A549 (cell line): Measurements from ENCODE around the gene ADCY2. TPM values are rescaled to one million over a fixed set of nuclear protein-coding genes. Genes with fewer than 3 reads are reported as not detected.

ENCODE experiments used
- ATAC-seq, 2 experiments: fragments of 200-7000 bp in 1 of 2; fragments of >200 bp in 1 of 2; cut with Nextera tagmentation in 1 of 2; cut with Tn5 transposase in 1 of 2; 3 replicates each; pipeline versions ENCODE4 v1.8.0 to v1.9.1; 2018 to 2020; ENCODE audit warnings: mild to moderate bottlenecking in 1 of 2, moderate library complexity in 1 of 2
- CTCF ChIA-PET: fragments of 300-600 bp; sonication (Branson Sonifier 250); formaldehyde crosslinking; extraction: SDS; loops from one replicate; lab custom pipeline; 2021; ENCODE audit warnings: antibody characterized with exemption, inconsistent platforms; lab: Yijun Ruan, JAX
- POLR2A ChIA-PET: fragments of 350-600 bp; formaldehyde crosslinking; extraction: SDS; loops from one replicate; lab custom pipeline; 2021; ENCODE audit warnings: antibody characterized with exemption, inconsistent platforms; lab: Yijun Ruan, JAX
- DNase-seq, 2 experiments: peaks; one replicate each; pipeline versions ENCODE4 v3.0.0 to v3.0.0-alpha.2; 2011 to 2016; ENCODE audit warnings: low read depth in 1 of 2, low spot score in 1 of 2
- FAIRE-seq: peaks from 2 replicates; lab custom pipeline; 2011; peaks lifted over from hg19 to GRCh38; lab: Jason Lieb, UNC
- H3K27ac ChIP-seq, 2 experiments: fragments of >200 bp; sonication (Bioruptor Twin); formaldehyde crosslinking; 3 replicates each; pipeline ENCODE4 v1.5.1; 2016 to 2017
- H3K4me1 ChIP-seq: fragments of >200 bp; sonication (Bioruptor Twin); formaldehyde crosslinking; 3 replicates; pipeline ENCODE4 v1.6.1; 2016
- H3K4me2 ChIP-seq: fragments of >200 bp; sonication (Bioruptor Twin); formaldehyde crosslinking; 3 replicates; pipeline ENCODE4 v1.6.1; 2016
- H3K4me3 ChIP-seq: fragments of >200 bp; sonication (Bioruptor Twin); formaldehyde crosslinking; 3 replicates; pipeline ENCODE4 v1.5.1; 2016
- H3K9me3 ChIP-seq: fragments of >200 bp; sonication (Bioruptor Twin); formaldehyde crosslinking; 3 replicates; pipeline ENCODE4 v1.6.1; 2016
- BHLHE40 ChIP-seq: IDR thresholded peaks from 2 replicates; pipeline ENCODE4 v1.6.1; 2012; ENCODE audit warnings: low read depth, low read length, inconsistent platforms
- CHD2 ChIP-seq: fragments of 150-350 bp; IDR thresholded peaks from 2 replicates; pipeline ENCODE4 v1.6.1; 2014; ENCODE audit warnings: low read length; ENCODE audit not compliant: partially characterized antibody
- EP300 ChIP-seq, 2 experiments: fragments of >200 bp; sonication (Bioruptor Twin); formaldehyde crosslinking; IDR thresholded peaks; 2 replicates in 1 of 2; 3 replicates in 1 of 2; pipeline ENCODE4 v1.6.1; 2016 to 2017
- ESRRA ChIP-seq: fragments of 150-350 bp; IDR thresholded peaks from 2 replicates; pipeline ENCODE4 v1.6.1; 2014; ENCODE audit warnings: mild to moderate bottlenecking, low read length, borderline replicate concordance
- HOXB5 ChIP-seq: fragments of 250-450 bp; sonication (Bioruptor Pico); IDR thresholded peaks from 2 replicates; pipeline ENCODE4 v1.5.0; 2020; ENCODE audit warnings: mild to moderate bottlenecking, moderate library complexity
- MAFK ChIP-seq: fragments of 450-650 bp; IDR thresholded peaks from 2 replicates; pipeline ENCODE4 v1.6.1; 2014; ENCODE audit not compliant: partially characterized antibody
- NR3C1 ChIP-seq: fragments of >200 bp; sonication (Bioruptor Twin); formaldehyde crosslinking; IDR thresholded peaks from 3 replicates; pipeline ENCODE4 v1.6.1; 2017
- POLR2AphosphoS2 ChIP-seq: conservative IDR thresholded peaks from 2 replicates; pipeline ENCODE4 v1.6.1; 2012; ENCODE audit warnings: low read length, improper control_type of control experiment, inconsistent platforms
- RFX5 ChIP-seq: fragments of 450-650 bp; IDR thresholded peaks from 2 replicates; pipeline ENCODE4 v1.7.1; 2014; ENCODE audit warnings: antibody characterized with exemption, mild to moderate bottlenecking, moderate library complexity
- SMC3 ChIP-seq: fragments of >200 bp; sonication (Bioruptor Twin); formaldehyde crosslinking; IDR thresholded peaks from 3 replicates; pipeline ENCODE4 v1.6.1; 2018; ENCODE audit warnings: inconsistent platforms
- ZC3H11A ChIP-seq: fragments of 450-650 bp; IDR thresholded peaks from 2 replicates; pipeline ENCODE4 v1.6.1; 2014; ENCODE audit warnings: antibody characterized with exemption, mild to moderate bottlenecking
- ZFP36 ChIP-seq: fragments of 450-650 bp; IDR thresholded peaks from 2 replicates; pipeline ENCODE4 v1.6.1; 2014; ENCODE audit warnings: borderline replicate concordance; ENCODE audit not compliant: partially characterized antibody
- ZNF302 ChIP-seq: fragments of 250-450 bp; sonication (Bioruptor Pico); IDR thresholded peaks from 2 replicates; pipeline ENCODE4 v1.9.0; 2021; ENCODE audit warnings: inconsistent platforms, mild to moderate bottlenecking, moderate library complexity
- WGBS: methylation state at CpG from one replicate; pipeline ENCODE4 v1.1.6; 2017; ENCODE audit errors: missing lambda C conversion rate; 5-methylcytosine and 5-hydroxymethylcytosine counted together
- polyA plus RNA-seq, 4 experiments: library from polyadenylated mRNA; depleted of rRNA in 3 of 4; stranded (reverse); fragments of >200 nt; fragmentation: RNase III in 1 of 4; extraction: RNeasy Plus Mini Kit Qiagen cat#74134 plus additional on column Dnase treatment in 1 of 4; gene quantifications; 2 replicates in 3 of 4; 3 replicates in 1 of 4; pipeline ENCODE4 v1.2.3, GENCODE V29; 2011 to 2017
- TF ChIP-seq, protein P1 (sequence below): fragments of >200 bp; sonication (Bioruptor Twin); formaldehyde crosslinking; IDR thresholded peaks from 2 replicates; pipeline ENCODE4 v1.6.1; 2016
- TF ChIP-seq, protein P2 (sequence below): fragments of 450-650 bp; IDR thresholded peaks from 2 replicates; pipeline ENCODE4 v1.6.1; 2014; ENCODE audit warnings: antibody characterized with exemption
- TF ChIP-seq, protein P3 (sequence below): fragments of >200 bp; sonication (Bioruptor Twin); formaldehyde crosslinking; IDR thresholded peaks from 3 replicates; pipeline ENCODE4 v1.5.1; 2016
- TF ChIP-seq, protein P4 (sequence below): fragments of 200-600 bp; sonication (generic); IDR thresholded peaks from 2 replicates; pipeline ENCODE4 v1.6.1; 2016; ENCODE audit warnings: antibody characterized with exemption, mild to moderate bottlenecking, moderate library complexity
- TF ChIP-seq, protein P5 (sequence below): IDR thresholded peaks from 2 replicates; pipeline ENCODE4 v1.6.1; 2012; ENCODE audit warnings: low read depth, borderline replicate concordance
- TF ChIP-seq, protein P6 (sequence below): fragments of 150-350 bp; IDR thresholded peaks from 2 replicates; pipeline ENCODE4 v1.6.1; 2014; ENCODE audit warnings: low read depth, mild to moderate bottlenecking, low read length

ADCY2 gene
- polyA plus RNA-seq, 2 of the 4 experiments (the other 2 are of a cell fraction) = not detected

DNA sequence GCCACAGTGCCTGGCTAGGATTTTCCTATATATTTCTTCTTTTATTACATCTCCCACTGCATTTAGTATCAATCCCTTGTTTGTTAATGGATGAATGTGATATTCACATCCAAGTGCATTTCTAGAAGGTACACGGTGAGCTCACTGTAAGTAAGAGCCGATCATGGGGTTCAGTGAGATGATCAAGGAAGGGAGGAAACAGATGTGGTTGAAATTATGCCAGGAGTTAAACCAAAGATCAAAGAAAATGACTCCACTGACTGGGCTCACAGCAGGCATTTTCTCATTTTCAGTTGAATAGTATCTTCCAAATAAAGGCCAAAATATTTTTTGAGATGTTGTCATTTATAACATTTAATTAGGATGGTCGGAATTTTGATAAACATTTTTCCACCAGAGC is 357.2 kb downstream of the ADCY2 start:
- 8% methylated on average over 3 of the region's 3 CpGs for WGBS
- CTCF ChIA-PET = no interaction called here
- Histone ChIP-seq H3K27ac (no peak overlapping the region), H3K4me3 (no peak overlapping the region), H3K4me2 (no peak overlapping the region), H3K4me1 (no peaks in the 10 kb centered on the region), H3K9me3 (no peaks in the 10 kb centered on the region)
- TF ChIP-seq NR3C1 = no peak
- TF ChIP-seq CHD2 = no peak
- TF ChIP-seq HOXB5 (CRISPR knock-in tag) = no peak
- TF ChIP-seq EP300 (IDR thresholded peaks at IDR 0.05) = no peak
- TF ChIP-seq, protein P1, sequence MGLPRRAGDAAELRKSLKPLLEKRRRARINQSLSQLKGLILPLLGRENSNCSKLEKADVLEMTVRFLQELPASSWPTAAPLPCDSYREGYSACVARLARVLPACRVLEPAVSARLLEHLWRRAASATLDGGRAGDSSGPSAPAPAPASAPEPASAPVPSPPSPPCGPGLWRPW = no peak
- no peak for TF ChIP-seq ESRRA
- TF ChIP-seq, protein P2, sequence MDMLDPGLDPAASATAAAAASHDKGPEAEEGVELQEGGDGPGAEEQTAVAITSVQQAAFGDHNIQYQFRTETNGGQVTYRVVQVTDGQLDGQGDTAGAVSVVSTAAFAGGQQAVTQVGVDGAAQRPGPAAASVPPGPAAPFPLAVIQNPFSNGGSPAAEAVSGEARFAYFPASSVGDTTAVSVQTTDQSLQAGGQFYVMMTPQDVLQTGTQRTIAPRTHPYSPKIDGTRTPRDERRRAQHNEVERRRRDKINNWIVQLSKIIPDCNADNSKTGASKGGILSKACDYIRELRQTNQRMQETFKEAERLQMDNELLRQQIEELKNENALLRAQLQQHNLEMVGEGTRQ = no peak
- no peak for TF ChIP-seq MAFK
- TF ChIP-seq, protein P3, sequence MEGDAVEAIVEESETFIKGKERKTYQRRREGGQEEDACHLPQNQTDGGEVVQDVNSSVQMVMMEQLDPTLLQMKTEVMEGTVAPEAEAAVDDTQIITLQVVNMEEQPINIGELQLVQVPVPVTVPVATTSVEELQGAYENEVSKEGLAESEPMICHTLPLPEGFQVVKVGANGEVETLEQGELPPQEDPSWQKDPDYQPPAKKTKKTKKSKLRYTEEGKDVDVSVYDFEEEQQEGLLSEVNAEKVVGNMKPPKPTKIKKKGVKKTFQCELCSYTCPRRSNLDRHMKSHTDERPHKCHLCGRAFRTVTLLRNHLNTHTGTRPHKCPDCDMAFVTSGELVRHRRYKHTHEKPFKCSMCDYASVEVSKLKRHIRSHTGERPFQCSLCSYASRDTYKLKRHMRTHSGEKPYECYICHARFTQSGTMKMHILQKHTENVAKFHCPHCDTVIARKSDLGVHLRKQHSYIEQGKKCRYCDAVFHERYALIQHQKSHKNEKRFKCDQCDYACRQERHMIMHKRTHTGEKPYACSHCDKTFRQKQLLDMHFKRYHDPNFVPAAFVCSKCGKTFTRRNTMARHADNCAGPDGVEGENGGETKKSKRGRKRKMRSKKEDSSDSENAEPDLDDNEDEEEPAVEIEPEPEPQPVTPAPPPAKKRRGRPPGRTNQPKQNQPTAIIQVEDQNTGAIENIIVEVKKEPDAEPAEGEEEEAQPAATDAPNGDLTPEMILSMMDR = no peak
- no peak for TF ChIP-seq ZFP36
- no peak for TF ChIP-seq POLR2AphosphoS2
- ATAC-seq (no peak), FAIRE-seq (no peak), DNase-seq (no peak)
- POLR2A ChIA-PET = no interaction called here

DNA sequence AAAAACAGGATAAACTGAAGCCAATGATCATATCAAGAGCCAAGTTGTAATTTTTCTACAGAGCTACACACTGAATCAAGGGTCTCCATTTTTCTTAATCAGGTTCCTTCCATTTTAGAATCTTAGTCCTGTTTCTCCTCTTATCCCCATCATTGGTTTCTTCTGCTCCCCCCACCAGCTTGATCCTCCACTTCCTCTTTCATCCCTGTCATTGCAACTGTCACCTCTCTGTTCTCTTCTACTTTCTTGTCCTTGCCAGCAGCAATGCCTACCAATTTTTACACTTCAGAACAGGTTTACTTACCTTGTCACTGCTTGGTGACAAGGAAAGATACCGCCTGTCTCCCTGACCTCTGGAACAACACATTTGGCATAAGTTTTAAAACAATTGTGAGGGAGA is 357.7 kb downstream of the ADCY2 start:
- ATAC-seq (no peak), FAIRE-seq (no peak), DNase-seq (no peak)
- ChIA-PET POLR2A (no interaction called here), CTCF (interaction anchor here (0.8 to 2.5 kb wide), 3 partner anchors 8 to 989 kb away, joined by 3 to 17 read pairs (median 3); no protein-coding TSS in a partner anchor)
- Histone ChIP-seq H3K4me3 (no peak overlapping the region), H3K9me3 (no peaks in the 10 kb centered on the region), H3K4me1 (no peaks in the 10 kb centered on the region), H3K4me2 (no peak overlapping the region), H3K27ac (no peak overlapping the region)
- WGBS = 80% methylated on average over 1 of the region's 1 CpG
- TF ChIP-seq ZNF302 (CRISPR knock-in tag) (no peak), BHLHE40 (no peak), SMC3 (no peak), RFX5 (no peak), CHD2 (no peak), ZFP36 (no peak), ZC3H11A (no peak)
- TF ChIP-seq, protein P4, sequence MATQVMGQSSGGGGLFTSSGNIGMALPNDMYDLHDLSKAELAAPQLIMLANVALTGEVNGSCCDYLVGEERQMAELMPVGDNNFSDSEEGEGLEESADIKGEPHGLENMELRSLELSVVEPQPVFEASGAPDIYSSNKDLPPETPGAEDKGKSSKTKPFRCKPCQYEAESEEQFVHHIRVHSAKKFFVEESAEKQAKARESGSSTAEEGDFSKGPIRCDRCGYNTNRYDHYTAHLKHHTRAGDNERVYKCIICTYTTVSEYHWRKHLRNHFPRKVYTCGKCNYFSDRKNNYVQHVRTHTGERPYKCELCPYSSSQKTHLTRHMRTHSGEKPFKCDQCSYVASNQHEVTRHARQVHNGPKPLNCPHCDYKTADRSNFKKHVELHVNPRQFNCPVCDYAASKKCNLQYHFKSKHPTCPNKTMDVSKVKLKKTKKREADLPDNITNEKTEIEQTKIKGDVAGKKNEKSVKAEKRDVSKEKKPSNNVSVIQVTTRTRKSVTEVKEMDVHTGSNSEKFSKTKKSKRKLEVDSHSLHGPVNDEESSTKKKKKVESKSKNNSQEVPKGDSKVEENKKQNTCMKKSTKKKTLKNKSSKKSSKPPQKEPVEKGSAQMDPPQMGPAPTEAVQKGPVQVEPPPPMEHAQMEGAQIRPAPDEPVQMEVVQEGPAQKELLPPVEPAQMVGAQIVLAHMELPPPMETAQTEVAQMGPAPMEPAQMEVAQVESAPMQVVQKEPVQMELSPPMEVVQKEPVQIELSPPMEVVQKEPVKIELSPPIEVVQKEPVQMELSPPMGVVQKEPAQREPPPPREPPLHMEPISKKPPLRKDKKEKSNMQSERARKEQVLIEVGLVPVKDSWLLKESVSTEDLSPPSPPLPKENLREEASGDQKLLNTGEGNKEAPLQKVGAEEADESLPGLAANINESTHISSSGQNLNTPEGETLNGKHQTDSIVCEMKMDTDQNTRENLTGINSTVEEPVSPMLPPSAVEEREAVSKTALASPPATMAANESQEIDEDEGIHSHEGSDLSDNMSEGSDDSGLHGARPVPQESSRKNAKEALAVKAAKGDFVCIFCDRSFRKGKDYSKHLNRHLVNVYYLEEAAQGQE = no peak
- TF ChIP-seq, protein P5, sequence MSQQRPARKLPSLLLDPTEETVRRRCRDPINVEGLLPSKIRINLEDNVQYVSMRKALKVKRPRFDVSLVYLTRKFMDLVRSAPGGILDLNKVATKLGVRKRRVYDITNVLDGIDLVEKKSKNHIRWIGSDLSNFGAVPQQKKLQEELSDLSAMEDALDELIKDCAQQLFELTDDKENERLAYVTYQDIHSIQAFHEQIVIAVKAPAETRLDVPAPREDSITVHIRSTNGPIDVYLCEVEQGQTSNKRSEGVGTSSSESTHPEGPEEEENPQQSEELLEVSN = no peak
- TF ChIP-seq, protein P6, sequence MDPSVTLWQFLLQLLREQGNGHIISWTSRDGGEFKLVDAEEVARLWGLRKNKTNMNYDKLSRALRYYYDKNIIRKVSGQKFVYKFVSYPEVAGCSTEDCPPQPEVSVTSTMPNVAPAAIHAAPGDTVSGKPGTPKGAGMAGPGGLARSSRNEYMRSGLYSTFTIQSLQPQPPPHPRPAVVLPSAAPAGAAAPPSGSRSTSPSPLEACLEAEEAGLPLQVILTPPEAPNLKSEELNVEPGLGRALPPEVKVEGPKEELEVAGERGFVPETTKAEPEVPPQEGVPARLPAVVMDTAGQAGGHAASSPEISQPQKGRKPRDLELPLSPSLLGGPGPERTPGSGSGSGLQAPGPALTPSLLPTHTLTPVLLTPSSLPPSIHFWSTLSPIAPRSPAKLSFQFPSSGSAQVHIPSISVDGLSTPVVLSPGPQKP = no peak
